Mucosa of descending colon (tissue), 3 donors: ENCODE measurements around the gene CYP2B6. TPM values are rescaled to one million over a fixed set of nuclear protein-coding genes. Genes with fewer than 3 reads are reported as not detected.
"Not testable (repeated sequence)": the region's sequence is repeated elsewhere in the genome, so short reads cannot be mapped to it uniquely, and the experiment has no call there.

Experiments used
- ATAC-seq: fragments of 200-7000 bp; cut with Tn5 transposase; one replicate; pipeline ENCODE4 v1.9.1; 2020; ENCODE audit warnings: mild to moderate bottlenecking, moderate library complexity
- DNase-seq, 3 donors: peaks; one replicate each; pipeline ENCODE4 v3.0.0-alpha.2; 2020
- H3K36me3 ChIP-seq: fragments of 200-600 bp; one replicate; pipeline ENCODE4 v1.8.0; 2021; ENCODE audit warnings: low read depth, mild to moderate bottlenecking
- H3K4me1 ChIP-seq: fragments of 200-600 bp; one replicate; pipeline ENCODE4 v1.8.0; 2021; ENCODE audit warnings: low read depth, mild to moderate bottlenecking
- H3K4me3 ChIP-seq: fragments of 200-600 bp; one replicate; pipeline ENCODE4 v1.8.0; 2021; ENCODE audit warnings: mild to moderate bottlenecking
- H3K9me3 ChIP-seq: fragments of 200-600 bp; one replicate; pipeline ENCODE4 v1.8.0; 2021; ENCODE audit warnings: mild to moderate bottlenecking
- CTCF ChIP-seq: fragments of 200-600 bp; IDR thresholded peaks from one replicate; pipeline ENCODE4 v1.8.0; 2022; ENCODE audit warnings: antibody characterized with exemption, mild to moderate bottlenecking
- intact Hi-C, 2 donors: fragments of 100-400 bp; cut with DNase I in 1 of 2; cut with micrococcal nuclease in 1 of 2; formaldehyde crosslinking; loops; one replicate each; pipeline versions ENCODE4 v1.11.0 to v1.11.1; 2022; cut with DNase I, micrococcal nuclease
- total RNA-seq, 3 donors: library from RNA; stranded (reverse); fragmentation: NEBNext Ultra II Directional in 2 of 3; extraction: Animal tissue kit (Norgen Biotek cat#: 25700) in 2 of 3; gene quantifications; one replicate each; pipeline versions ENCODE4 v1.2.1 to v1.2.4, GENCODE V29; 2021 to 2023
- donor health status: DM: no; HTN: no; CAD: no; lungs with moderate emphysema.
- donor health status: DM: no; HTN: no; CAD: no.
- donor health status: DM: no; HTN: yes; CAD: no.

Gene CYP2B6
- total RNA-seq, 3 donors from 2014 or later = 3.7 to 11.4 (median 6.0) TPM

GRCh38 chr19:40976134-40976533 is 14.9 kb upstream of the CYP2B6 start:
- TF ChIP-seq CTCF = no peak
- DNase-seq (no peak), ATAC-seq (no peak)
- Histone ChIP-seq H3K4me3 (no peak overlapping the region), H3K9me3 (no peaks in the 10 kb centered on the region), H3K4me1 (peaks cover 10% of the 10 kb centered on the region), H3K36me3 (no peaks in the 10 kb centered on the region)
- intact Hi-C loops = loop anchor here in 1 of 2 donors (10.0 kb wide), 1 partner anchor 169 kb away; no protein-coding TSS in a partner anchor

GRCh38 chr19:40976724-40977123 is 14.4 kb upstream of the CYP2B6 start:
- H3K36me3 ChIP-seq = no peaks in the 10 kb centered on the region
- H3K4me1 ChIP-seq = peaks cover 10% of the 10 kb centered on the region
- H3K9me3 ChIP-seq = no peaks in the 10 kb centered on the region
- no peak for TF ChIP-seq CTCF
- no peak for DNase-seq
- no peak for ATAC-seq
- intact Hi-C loops = loop anchor here in 1 of 2 donors (10.0 kb wide), 1 partner anchor 168 kb away; no protein-coding TSS in a partner anchor
- H3K4me3 ChIP-seq = no peak overlapping the region

- H3K4me1 ChIP-seq = peaks cover 10% of the 10 kb centered on the region
- not testable (repeated sequence) for H3K9me3 ChIP-seq, H3K4me3 ChIP-seq, H3K36me3 ChIP-seq
- intact Hi-C loops = loop anchor here in 1 of 2 donors (10.0 kb wide), 1 partner anchor 165 kb away; no protein-coding TSS in a partner anchor
- ATAC-seq (peak; percentile 36), DNase-seq (peak in 1 of 3 donors; percentile 33)
Measured at GRCh38 chr19:40979759-40980158, 11.3 kb upstream of the CYP2B6 start.

GRCh38 chr19:40980743-40981442 is 10.2 kb upstream of the CYP2B6 start:
- H3K4me1 ChIP-seq = peaks cover 10% of the 10 kb centered on the region
- DNase-seq, intact Hi-C loops, H3K4me3 ChIP-seq, H3K36me3 ChIP-seq, H3K9me3 ChIP-seq: not testable (repeated sequence)
- ATAC-seq = peak; percentile 5

GRCh38 chr19:40981591-40981990 is 9.5 kb upstream of the CYP2B6 start:
- Histone ChIP-seq H3K4me1 (peaks cover 10% of the 10 kb centered on the region), H3K36me3 (no peaks in the 10 kb centered on the region), H3K4me3 (no peak overlapping the region), H3K9me3 (no peaks in the 10 kb centered on the region)
- TF ChIP-seq CTCF = no peak
- ATAC-seq = no peak
- intact Hi-C loops = no loop called here
- DNase-seq = no peak

- H3K9me3 ChIP-seq = no peaks in the 10 kb centered on the region
- no peak for ATAC-seq
- no peaks in the 10 kb centered on the region for H3K36me3 ChIP-seq
- intact Hi-C loops = no loop called here
- TF ChIP-seq CTCF = no peak
- DNase-seq = no peak
- peaks cover 10% of the 10 kb centered on the region for H3K4me1 ChIP-seq
- H3K4me3 ChIP-seq = no peak overlapping the region
Measured at GRCh38 chr19:40982594-40983101, 8.4 kb upstream of the CYP2B6 start.
